Epithelial cell of esophagus (primary cell): ENCODE results near the gene CIDEB.

Source experiments
- DNase-seq: peaks from one replicate; pipeline ENCODE4 v3.0.0; 2010; ENCODE audit warnings: low read depth
- H3K4me3 ChIP-seq: 2 replicates; pipeline ENCODE4 v1.5.1; 2011; ENCODE audit warnings: mild to moderate bottlenecking, low read length, control low read depth
- CTCF ChIP-seq: IDR thresholded peaks from 2 replicates; pipeline ENCODE4 v1.5.1; 2011; ENCODE audit warnings: low read depth, mild to moderate bottlenecking, low read length, control low read depth, inconsistent platforms; ENCODE audit not compliant: insufficient read depth; ENCODE audit errors: missing control alignments

Gene CIDEB

DNA sequence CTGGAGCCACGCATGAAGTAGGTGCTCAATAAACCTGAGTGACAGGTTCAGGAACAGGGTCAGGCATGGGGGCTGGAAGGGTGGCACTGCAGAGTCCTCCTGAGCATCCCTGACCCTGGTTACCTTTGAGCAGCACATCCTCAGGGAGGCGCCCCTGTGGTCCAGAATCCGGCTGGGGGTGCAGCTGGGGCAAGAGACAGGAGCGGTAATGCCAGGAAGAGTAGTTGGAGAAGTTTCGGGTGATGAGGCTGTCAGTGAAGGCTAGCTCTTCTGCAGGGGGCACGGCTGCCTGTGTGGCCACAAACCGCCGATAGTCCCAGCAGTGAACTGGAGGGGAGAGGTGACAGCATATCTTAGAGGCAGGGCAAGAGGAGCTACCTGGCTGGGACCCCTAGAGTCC is 38.4 kb downstream of the CIDEB start:
- no peak for DNase-seq
- H3K4me3 ChIP-seq, result no peak overlapping the region
- no peak for TF ChIP-seq CTCF

DNA sequence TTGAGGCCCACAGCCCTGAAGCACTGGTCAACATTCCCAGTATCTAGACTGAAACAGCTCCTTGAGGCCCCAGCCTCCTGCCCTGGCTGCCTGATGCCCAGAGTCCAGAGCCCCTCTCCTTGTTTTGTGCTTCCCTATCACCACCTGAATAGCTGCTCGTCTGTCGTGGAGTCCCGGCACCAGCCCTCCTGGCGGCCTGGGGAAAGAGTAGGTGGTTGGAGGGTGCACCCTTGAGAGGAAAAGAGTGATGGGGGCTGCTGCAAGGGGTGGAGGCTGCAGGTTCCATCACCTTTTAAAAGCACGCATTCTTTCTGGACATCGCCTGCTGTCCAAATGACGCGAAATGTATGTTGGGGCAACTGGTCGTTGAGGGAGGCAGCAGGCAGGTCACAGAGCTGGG is 39.6 kb downstream of the CIDEB start:
- no peak overlapping the region for H3K4me3 ChIP-seq
- no peak for DNase-seq
- TF ChIP-seq CTCF, result no peak

- no peak for TF ChIP-seq CTCF
- no peak for DNase-seq
- no peak overlapping the region for H3K4me3 ChIP-seq
These were observed 40.3 kb downstream of the CIDEB start for GRCh38 chr14:24267516-24267915.

- DNase-seq, result no peak
- no peak overlapping the region for H3K4me3 ChIP-seq
- TF ChIP-seq CTCF, result no peak
These were observed 41.2 kb downstream of the CIDEB start for GRCh38 chr14:24266344-24267244.

- peak overlapping the region; percentile 55 for H3K4me3 ChIP-seq
- peak; percentile 89 for DNase-seq
- TF ChIP-seq CTCF, result no peak
These were observed 43.5 kb downstream of the CIDEB start for GRCh38 chr14:24264298-24264697.

DNA sequence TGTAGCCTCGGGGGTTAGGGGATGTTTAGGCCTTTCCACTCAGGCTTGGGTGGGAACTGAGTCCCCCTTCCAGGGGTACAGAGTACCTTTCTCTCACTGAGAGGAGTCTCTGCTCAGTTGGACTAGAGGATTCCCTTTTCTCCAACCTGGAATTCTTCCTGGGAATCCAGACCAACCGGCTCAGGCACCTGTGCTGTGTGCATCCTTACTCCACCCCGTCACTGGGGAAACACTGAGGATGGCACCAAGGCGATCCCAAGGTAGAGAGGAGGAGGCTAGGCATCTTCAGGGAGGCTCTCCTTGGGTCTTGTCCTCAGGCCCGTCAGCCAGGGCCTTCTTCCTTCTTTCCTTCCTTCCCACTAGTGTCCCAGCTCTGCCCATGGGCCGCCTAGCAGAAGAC is 43.9 kb downstream of the CIDEB start:
- TF ChIP-seq CTCF, result no peak
- peak; percentile 70 for DNase-seq
- peak overlapping the region; percentile 55 for H3K4me3 ChIP-seq
